C4-2B (cell line): ENCODE data around the gene ELOVL3.

Experiments
- H3K27ac ChIP-seq: fragments of 450-650 bp; 2 replicates; pipeline ENCODE4 v1.5.1; 2017
- CTCF ChIP-seq: fragments of 450-650 bp; conservative IDR thresholded peaks from 2 replicates; pipeline ENCODE4 v1.5.1; 2017; ENCODE audit warnings: mild to moderate bottlenecking
- ZFX ChIP-seq: fragments of 450-650 bp; IDR thresholded peaks from 2 replicates; pipeline ENCODE4 v1.6.1; 2017

The ELOVL3 gene

GRCh38 chr10:102269017-102269416 is 42.9 kb downstream of the ELOVL3 start:
- peak overlapping the region; percentile 11; the same call in 1 of the 2 replicates for H3K27ac ChIP-seq
- TF ChIP-seq ZFX, result no peak
- TF ChIP-seq CTCF, result no peak

- TF ChIP-seq ZFX (no peak), CTCF (no peak)
These were observed 48.0 kb downstream of the ELOVL3 start for GRCh38 chr10:102274062-102274461.

GRCh38 chr10:102275343-102275742 is 49.2 kb downstream of the ELOVL3 start:
- TF ChIP-seq ZFX (no peak), CTCF (no peak)
- H3K27ac ChIP-seq, result no peak overlapping the region

More at GRCh38 chr10:102274062-102274461, 48.0 kb downstream of the ELOVL3 start:
- no peak overlapping the region for H3K27ac ChIP-seq

GRCh38 chr10:102279104-102279503 is 53.0 kb downstream of the ELOVL3 start:
- H3K27ac ChIP-seq, result no peak overlapping the region
- TF ChIP-seq CTCF (no peak), ZFX (no peak)
